Gastroesophageal sphincter (tissue), 3 donors: ENCODE data around the gene COL8A1.

Experiments used
- POLR2A ChIP-seq, 2 donors: fragments of 450-650 bp; IDR thresholded peaks; one replicate each; pipeline ENCODE4 v1.6.1; 2017; ENCODE audit warnings: antibody characterized with exemption in 2 of 2, mild to moderate bottlenecking in 2 of 2, moderate library complexity in 1 of 2
- TF ChIP-seq, protein P1 (sequence below), 4 experiments: fragments of 200-600 bp in 2 of 4; fragments of 450-650 bp in 2 of 4; sonication (generic) in 1 of 4; IDR thresholded peaks; one replicate each; pipeline ENCODE4 v1.5.1; 2017 to 2019; ENCODE audit warnings: antibody characterized with exemption in 4 of 4, mild to moderate bottlenecking in 2 of 4, moderate library complexity in 2 of 4

DNA sequence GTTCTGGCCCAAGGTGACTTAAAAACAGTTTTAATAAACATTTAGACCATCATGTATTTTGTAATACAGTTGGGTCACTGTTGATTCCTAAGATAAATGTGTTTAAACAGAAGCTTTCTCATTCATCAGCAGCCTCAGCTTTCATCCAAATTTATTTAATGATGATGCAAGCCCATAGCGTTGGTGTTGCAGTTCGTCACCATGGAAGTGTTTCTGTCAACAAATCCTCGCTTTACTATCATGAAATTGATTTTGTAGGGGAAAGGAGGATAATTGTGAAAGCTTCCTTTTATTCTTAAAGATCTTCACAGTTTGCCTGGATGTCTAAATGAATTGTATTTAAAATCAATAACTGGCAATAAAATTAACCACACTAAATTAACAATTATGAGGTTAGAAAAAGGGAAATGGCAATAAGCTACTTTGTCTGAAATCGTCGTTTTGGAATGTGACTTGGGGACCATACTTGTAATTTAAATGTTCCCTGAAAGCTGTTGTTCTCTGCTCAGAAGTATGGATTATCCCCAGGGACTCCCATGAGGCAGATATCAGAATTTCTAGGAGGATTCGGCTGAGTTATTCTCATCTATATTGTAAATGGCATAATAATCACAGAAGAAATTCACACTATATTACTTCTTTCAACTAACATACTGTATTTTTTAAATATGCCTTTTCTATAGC is 208.2 kb downstream of the COL8A1 start:
- TF ChIP-seq POLR2A (IDR thresholded peaks at IDR 0.05): no peak
- TF ChIP-seq, protein P1, sequence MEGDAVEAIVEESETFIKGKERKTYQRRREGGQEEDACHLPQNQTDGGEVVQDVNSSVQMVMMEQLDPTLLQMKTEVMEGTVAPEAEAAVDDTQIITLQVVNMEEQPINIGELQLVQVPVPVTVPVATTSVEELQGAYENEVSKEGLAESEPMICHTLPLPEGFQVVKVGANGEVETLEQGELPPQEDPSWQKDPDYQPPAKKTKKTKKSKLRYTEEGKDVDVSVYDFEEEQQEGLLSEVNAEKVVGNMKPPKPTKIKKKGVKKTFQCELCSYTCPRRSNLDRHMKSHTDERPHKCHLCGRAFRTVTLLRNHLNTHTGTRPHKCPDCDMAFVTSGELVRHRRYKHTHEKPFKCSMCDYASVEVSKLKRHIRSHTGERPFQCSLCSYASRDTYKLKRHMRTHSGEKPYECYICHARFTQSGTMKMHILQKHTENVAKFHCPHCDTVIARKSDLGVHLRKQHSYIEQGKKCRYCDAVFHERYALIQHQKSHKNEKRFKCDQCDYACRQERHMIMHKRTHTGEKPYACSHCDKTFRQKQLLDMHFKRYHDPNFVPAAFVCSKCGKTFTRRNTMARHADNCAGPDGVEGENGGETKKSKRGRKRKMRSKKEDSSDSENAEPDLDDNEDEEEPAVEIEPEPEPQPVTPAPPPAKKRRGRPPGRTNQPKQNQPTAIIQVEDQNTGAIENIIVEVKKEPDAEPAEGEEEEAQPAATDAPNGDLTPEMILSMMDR (IDR thresholded peaks at IDR 0.05): no peak
